Ovary (tissue), 9 donors: ENCODE measurements around the gene NT5C3B. TPM values are rescaled to one million over a fixed set of nuclear protein-coding genes. Genes with fewer than 3 reads are reported as not detected.

Source experiments
- DNase-seq, 5 donors: peaks; one replicate each; pipeline ENCODE4 v3.0.0-alpha.2; 2019 to 2020
- H3K27ac ChIP-seq, 2 donors: fragments of 200-600 bp; one replicate each; pipeline versions ENCODE4 v1.5.1 to v1.8.0; 2019 to 2022
- H3K27me3 ChIP-seq: fragments of 200-600 bp; one replicate; pipeline ENCODE4 v1.8.0; 2022
- H3K36me3 ChIP-seq: fragments of 200-600 bp; sonication (generic); one replicate; pipeline ENCODE4 v1.5.1; 2019
- H3K4me1 ChIP-seq: one replicate; pipeline ENCODE4 v1.8.1; 2013; ENCODE audit warnings: mild to moderate bottlenecking, moderate library complexity; ENCODE audit not compliant: insufficient read depth
- H3K4me3 ChIP-seq: fragments of 200-600 bp; sonication (generic); one replicate; pipeline ENCODE4 v1.5.1; 2017
- H3K9me3 ChIP-seq, 2 donors: fragments of 200-600 bp in 1 of 2; sonication (generic) in 1 of 2; one replicate each; pipeline versions ENCODE4 v1.5.1 to v1.8.1; 2013 to 2019; ENCODE audit warnings: mild to moderate bottlenecking in 1 of 2, moderate library complexity in 1 of 2
- EP300 ChIP-seq: sonication (generic); formaldehyde crosslinking; IDR thresholded peaks from one replicate; pipeline ENCODE4 v1.6.1; 2017; ENCODE audit warnings: antibody characterized with exemption
- POLR2A ChIP-seq: fragments of 450-650 bp; IDR thresholded peaks from one replicate; pipeline ENCODE4 v1.6.1; 2017; ENCODE audit warnings: antibody characterized with exemption, mild to moderate bottlenecking, moderate library complexity
- WGBS, 3 donors: extraction: QIAGEN DNeasy Blood & Tissue Kit in 1 of 3; methylation state at CpG; one replicate each; pipeline versions ENCODE4 v1.1.5 to v1.1.7; 2013 to 2017; 5-methylcytosine and 5-hydroxymethylcytosine counted together
- intact Hi-C, 4 donors: fragments of 100-400 bp; cut with DNase I; formaldehyde crosslinking; loops; one replicate each; pipeline versions ENCODE4 v1.11.0 to v1.15.1; 2022 to 2023
- polyA plus RNA-seq, 2 donors: library from polyadenylated mRNA; stranded (reverse); fragments of 200-250 nt in 1 of 2; fragments of 350-450 nt in 1 of 2; fragmentation: Illumina TruSeq in 1 of 2; extraction: RNeasy Lipid Tissue Mini Kit (QIAGEN cat#74804) in 1 of 2; gene quantifications; one replicate each; pipeline ENCODE4 v1.2.3, GENCODE V29; 2013 to 2014
- total RNA-seq, 7 donors: library from RNA; depleted of rRNA in 2 of 7; stranded (reverse); fragments of >200 nt in 2 of 7; fragmentation: NEBNext Ultra II Directional in 3 of 7; extraction: Animal tissue kit (Norgen Biotek cat#: 25700) in 3 of 7; gene quantifications; one replicate each; pipeline versions ENCODE4 v1.1.0 to v1.2.4, GENCODE V29; 2016 to 2023
- TF ChIP-seq, protein P1 (sequence below), 3 donors: fragments of 450-650 bp in 2 of 3; fragments of 200-600 bp in 1 of 3; IDR thresholded peaks; one replicate each; pipeline versions ENCODE4 v1.5.1 to v1.8.0; 2016 to 2022; ENCODE audit warnings: antibody characterized with exemption in 3 of 3, mild to moderate bottlenecking in 1 of 3
- donor health status: DM: no; HTN: no; CAD: no; lungs with moderate emphysema.
- donor health status: DM: no; HTN: no; CAD: no.
- donor health status: Bipolar disorder and iron deficiency.
- donor health status: DM: yes; HTN: yes; CAD: no.
- donor health status: DM: no; HTN: no; CAD: no.
- donor health status: DM: yes; HTN: yes; CAD: no.

Gene NT5C3B
- total and polyA plus RNA-seq, 9 donors: 34.5 to 106 (median 49.1) TPM

DNA sequence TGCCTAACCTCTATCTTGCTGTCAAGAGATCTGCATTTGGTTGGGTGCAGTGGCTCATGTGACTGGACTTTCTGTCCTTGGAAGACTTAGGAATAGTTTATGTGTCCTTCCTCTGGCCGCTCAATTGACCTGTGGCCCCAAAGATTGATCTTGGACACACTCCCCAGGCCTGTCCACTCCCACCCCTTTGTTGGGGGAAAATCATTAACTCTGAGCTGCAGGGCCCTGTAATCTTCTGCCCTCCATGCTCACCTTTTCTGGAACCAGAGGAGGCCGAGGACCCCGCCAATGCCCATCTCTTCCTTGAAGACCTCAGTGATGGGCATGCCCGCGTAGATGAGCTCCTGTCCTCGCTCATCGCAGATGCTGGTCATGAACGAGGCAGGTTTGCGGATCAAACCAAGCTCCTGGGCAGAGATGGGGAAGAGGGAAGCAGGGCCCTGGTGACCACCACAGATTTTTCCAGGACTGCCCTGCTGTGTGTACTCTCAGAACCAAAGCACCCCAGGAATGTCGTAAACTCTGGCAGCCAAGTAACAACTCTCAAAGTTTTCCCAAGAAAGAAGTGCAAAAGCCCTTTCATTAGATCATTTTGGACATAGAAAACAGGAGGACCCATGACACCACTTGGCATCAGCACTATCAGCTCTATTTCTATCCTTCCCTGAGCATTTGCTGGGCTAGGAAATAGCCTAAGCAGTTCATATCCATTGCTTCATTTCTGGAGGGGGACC, 37.7 kb upstream of the NT5C3B start:
- WGBS, 3 donors: 95 to 96% (median 95%) methylated on average over 10 of the region's 10 CpGs
- Histone ChIP-seq H3K27me3 (no peaks in the 10 kb centered on the region), H3K27ac (no peak overlapping the region), H3K36me3 (no peaks in the 10 kb centered on the region), H3K4me3 (no peak overlapping the region), H3K4me1 (no peaks in the 10 kb centered on the region), H3K9me3 (no peaks in the 10 kb centered on the region)
- no peak for DNase-seq
- intact Hi-C loops: no loop called here
- no peak for TF ChIP-seq EP300
- TF ChIP-seq POLR2A: no peak
- TF ChIP-seq, protein P1, sequence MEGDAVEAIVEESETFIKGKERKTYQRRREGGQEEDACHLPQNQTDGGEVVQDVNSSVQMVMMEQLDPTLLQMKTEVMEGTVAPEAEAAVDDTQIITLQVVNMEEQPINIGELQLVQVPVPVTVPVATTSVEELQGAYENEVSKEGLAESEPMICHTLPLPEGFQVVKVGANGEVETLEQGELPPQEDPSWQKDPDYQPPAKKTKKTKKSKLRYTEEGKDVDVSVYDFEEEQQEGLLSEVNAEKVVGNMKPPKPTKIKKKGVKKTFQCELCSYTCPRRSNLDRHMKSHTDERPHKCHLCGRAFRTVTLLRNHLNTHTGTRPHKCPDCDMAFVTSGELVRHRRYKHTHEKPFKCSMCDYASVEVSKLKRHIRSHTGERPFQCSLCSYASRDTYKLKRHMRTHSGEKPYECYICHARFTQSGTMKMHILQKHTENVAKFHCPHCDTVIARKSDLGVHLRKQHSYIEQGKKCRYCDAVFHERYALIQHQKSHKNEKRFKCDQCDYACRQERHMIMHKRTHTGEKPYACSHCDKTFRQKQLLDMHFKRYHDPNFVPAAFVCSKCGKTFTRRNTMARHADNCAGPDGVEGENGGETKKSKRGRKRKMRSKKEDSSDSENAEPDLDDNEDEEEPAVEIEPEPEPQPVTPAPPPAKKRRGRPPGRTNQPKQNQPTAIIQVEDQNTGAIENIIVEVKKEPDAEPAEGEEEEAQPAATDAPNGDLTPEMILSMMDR (IDR thresholded peaks at IDR 0.05): no peak

DNA sequence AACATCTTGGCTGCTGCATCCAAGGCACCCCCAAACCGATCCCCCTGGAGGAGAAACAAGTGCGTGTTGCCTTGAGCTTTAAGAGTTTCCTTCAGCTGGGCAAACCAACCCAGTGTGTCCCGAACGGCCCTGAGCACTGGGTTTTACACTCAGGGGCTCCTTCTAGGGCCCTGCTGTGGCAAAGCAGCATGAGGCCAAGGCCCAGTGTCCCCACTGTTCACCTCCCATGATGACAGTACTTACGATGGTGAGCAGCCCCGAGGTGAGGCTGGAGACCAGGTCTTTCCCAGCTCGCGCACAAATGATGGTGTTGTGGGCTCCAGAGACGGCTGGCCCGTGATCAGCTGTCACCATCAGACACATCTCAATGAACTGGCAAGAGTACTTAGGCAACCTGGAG, 35.8 kb upstream of the NT5C3B start:
- Histone ChIP-seq H3K36me3 (no peaks in the 10 kb centered on the region), H3K27ac (no peak overlapping the region), H3K4me3 (no peak overlapping the region), H3K4me1 (no peaks in the 10 kb centered on the region), H3K27me3 (no peaks in the 10 kb centered on the region), H3K9me3 (no peaks in the 10 kb centered on the region)
- WGBS, 3 donors: 90 to 92% (median 91%) methylated on average over 10 of the region's 10 CpGs
- no peak for DNase-seq
- intact Hi-C loops: no loop called here
- TF ChIP-seq POLR2A (no peak), EP300 (no peak)
- TF ChIP-seq, protein P1 (IDR thresholded peaks at IDR 0.05): no peak

DNA sequence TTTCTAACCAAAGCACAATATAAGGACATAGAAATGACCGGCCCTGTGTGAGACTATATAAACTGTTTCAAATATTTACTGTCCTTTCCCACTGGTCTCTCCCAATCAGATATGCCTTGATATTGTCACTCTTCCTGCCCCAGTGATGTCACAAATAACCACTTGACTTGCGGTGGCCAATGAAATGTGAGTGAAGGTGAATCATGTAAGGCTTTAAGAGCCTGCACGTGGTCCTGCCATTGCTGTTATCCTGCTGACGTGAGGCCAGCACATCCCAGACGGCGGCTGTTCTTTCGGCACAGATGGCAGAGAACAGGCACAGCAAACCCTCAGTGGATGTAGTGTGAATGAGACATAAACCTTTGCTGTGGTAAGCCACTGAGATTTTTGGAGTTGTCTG, 34.6 kb upstream of the NT5C3B start:
- no peaks in the 10 kb centered on the region for H3K4me1 ChIP-seq
- H3K4me3 ChIP-seq: no peak overlapping the region
- DNase-seq: no peak
- no peak overlapping the region for H3K27ac ChIP-seq
- no peaks in the 10 kb centered on the region for H3K36me3 ChIP-seq
- no peaks in the 10 kb centered on the region for H3K27me3 ChIP-seq
- WGBS, 3 donors: 81 to 82% (median 82%) methylated on average over 7 of the region's 7 CpGs
- TF ChIP-seq POLR2A (no peak), EP300 (no peak)
- TF ChIP-seq, protein P1 (IDR thresholded peaks at IDR 0.05): no peak
- H3K9me3 ChIP-seq: no peaks in the 10 kb centered on the region
- intact Hi-C loops: no loop called here

DNA sequence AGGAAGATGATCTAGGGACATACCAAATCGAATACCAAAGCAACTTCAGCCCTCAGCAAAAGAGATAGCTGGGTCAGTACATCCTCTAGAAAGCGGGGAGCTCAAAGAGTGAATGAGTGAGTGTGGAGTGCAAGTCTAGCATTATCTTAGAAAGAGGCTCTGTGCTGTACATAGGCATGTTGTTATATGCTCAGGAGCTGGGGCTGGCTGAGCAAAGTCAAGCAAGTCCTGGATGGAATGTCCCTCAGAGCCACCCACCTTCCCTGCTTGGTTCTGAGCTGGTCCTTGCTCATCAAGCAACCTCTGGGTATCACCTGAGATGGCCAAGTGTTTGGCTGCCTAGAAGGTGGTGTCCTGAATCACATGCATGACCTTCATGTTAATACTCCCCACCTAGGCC, 34.1 kb upstream of the NT5C3B start:
- H3K27ac ChIP-seq: no peak overlapping the region
- 50 to 71% (median 65%) methylated on average over 2 of the region's 2 CpGs for WGBS, 3 donors
- no peaks in the 10 kb centered on the region for H3K36me3 ChIP-seq

More for the DNA sequence above, 34.1 kb upstream of the NT5C3B start:
- Histone ChIP-seq H3K4me1 (no peaks in the 10 kb centered on the region), H3K9me3 (no peaks in the 10 kb centered on the region), H3K4me3 (no peak overlapping the region), H3K27me3 (no peaks in the 10 kb centered on the region)
- TF ChIP-seq POLR2A (no peak), EP300 (no peak)
- TF ChIP-seq, protein P1 (IDR thresholded peaks at IDR 0.05): no peak
- no peak for DNase-seq
- intact Hi-C loops: no loop called here
